GM12874 (cell line): Measurements from ENCODE around the gene ZNF497.

Experiments used
- CTCF ChIP-seq: IDR thresholded peaks from 2 replicates; pipeline ENCODE4 v1.5.1; 2011; ENCODE audit warnings: low read depth, mild to moderate bottlenecking, control low read depth, low read length, moderate library complexity; ENCODE audit not compliant: insufficient read depth

The ZNF497 gene

GRCh38 chr19:58332697-58333096 lies 29.9 kb downstream of the ZNF497 start:
- no peak for TF ChIP-seq CTCF

GRCh38 chr19:58330458-58330857 lies 32.1 kb downstream of the ZNF497 start:
- TF ChIP-seq CTCF = no peak

- TF ChIP-seq CTCF = peak; percentile 49
Measured at GRCh38 chr19:58328999-58329398, 33.6 kb downstream of the ZNF497 start.

- TF ChIP-seq CTCF = no peak
Measured at GRCh38 chr19:58326914-58327726, 35.4 kb downstream of the ZNF497 start, which contains the start of gene ZSCAN22. TSS of gene ZSCAN22 (plus strand) at chr19:58326994. CDS start at chr19:58334803, 7,809 bp downstream.

- no peak for TF ChIP-seq CTCF
Measured at GRCh38 chr19:58326501-58326913, 36.0 kb downstream of the ZNF497 start.

- no peak for TF ChIP-seq CTCF
Measured at GRCh38 chr19:58325311-58326022, 37.1 kb downstream of the ZNF497 start.

- TF ChIP-seq CTCF = no peak
Measured at GRCh38 chr19:58319241-58319640, 43.3 kb downstream of the ZNF497 start.
